Osteocyte (in vitro differentiated cells): ENCODE data around the gene PSRC1. TPM values are rescaled to one million over a fixed set of nuclear protein-coding genes. Genes with fewer than 3 reads are reported as not detected.
A peak's percentile ranks its signal among the peaks of the same experiment; 100 is the strongest.

Experiments used
- DNase-seq: peaks from one replicate; pipeline ENCODE4 v3.0.0; 2021; ENCODE audit warnings: mixed read lengths; ENCODE audit not compliant: unreplicated experiment; ENCODE audit errors: extremely low spot score
- H3K27ac Mint-ChIP-seq: one replicate; pipeline ENCODE4 v1.8.0; 2021; ENCODE audit warnings: mild to moderate bottlenecking, mixed read lengths; ENCODE audit not compliant: unreplicated experiment
- H3K27me3 Mint-ChIP-seq: one replicate; pipeline ENCODE4 v1.8.0; 2021; ENCODE audit warnings: mixed read lengths; ENCODE audit not compliant: unreplicated experiment
- H3K36me3 Mint-ChIP-seq: one replicate; pipeline ENCODE4 v1.8.0; 2021; ENCODE audit warnings: mixed read lengths; ENCODE audit not compliant: unreplicated experiment
- H3K4me1 Mint-ChIP-seq: one replicate; pipeline ENCODE4 v1.8.0; 2021; ENCODE audit warnings: mixed read lengths; ENCODE audit not compliant: unreplicated experiment
- H3K4me3 Mint-ChIP-seq: one replicate; pipeline ENCODE4 v1.8.0; 2021; ENCODE audit warnings: mild to moderate bottlenecking, moderate library complexity, mixed read lengths; ENCODE audit not compliant: unreplicated experiment
- H3K9me3 Mint-ChIP-seq: one replicate; pipeline ENCODE4 v1.8.0; 2021; ENCODE audit warnings: mixed read lengths; ENCODE audit not compliant: unreplicated experiment
- CTCF ChIP-seq: fragments of 200-600 bp; sonication (generic); IDR thresholded peaks from 2 replicates; pipeline ENCODE4 v1.5.0; 2021; ENCODE audit warnings: antibody characterized with exemption, mild to moderate bottlenecking, moderate library complexity
- total RNA-seq: library from RNA; stranded (reverse); gene quantifications from 2 replicates; pipeline ENCODE4 v1.2.1, GENCODE V29; 2021

The PSRC1 gene
- total RNA-seq, 1 donor from 2014 or later, result 9.3 TPM

GRCh38 chr1:109275706-109276345, 7.1 kb downstream of the PSRC1 start:
- Mint-ChIP-seq H3K4me1 (peaks cover 36% of the 10 kb centered on the region), H3K4me3 (peak overlapping the region; percentile 52), H3K27ac (peak overlapping the region; percentile 87), H3K27me3 (no peaks in the 10 kb centered on the region), H3K9me3 (no peaks in the 10 kb centered on the region), H3K36me3 (no peaks in the 10 kb centered on the region)
- TF ChIP-seq CTCF, result no peak
- DNase-seq, result no peak

GRCh38 chr1:109274533-109275476, 8.1 kb downstream of the PSRC1 start:
- H3K27me3 Mint-ChIP-seq, result no peaks in the 10 kb centered on the region
- DNase-seq, result peak; percentile 86
- peaks cover 1% of the 10 kb centered on the region for H3K36me3 Mint-ChIP-seq
- H3K4me1 Mint-ChIP-seq, result peaks cover 36% of the 10 kb centered on the region
- H3K27ac Mint-ChIP-seq, result peak overlapping the region; percentile 87
- no peak for TF ChIP-seq CTCF
- no peaks in the 10 kb centered on the region for H3K9me3 Mint-ChIP-seq
- H3K4me3 Mint-ChIP-seq, result peak overlapping the region; percentile 52

GRCh38 chr1:109273570-109274288, 9.2 kb downstream of the PSRC1 start:
- no peak for DNase-seq

GRCh38 chr1:109272831-109273547, 10.0 kb downstream of the PSRC1 start:
- Mint-ChIP-seq H3K4me1 (peaks cover 36% of the 10 kb centered on the region), H3K27ac (no peak overlapping the region)

More at GRCh38 chr1:109273570-109274288, 9.2 kb downstream of the PSRC1 start:
- peak overlapping the region; percentile 87 for H3K27ac Mint-ChIP-seq
- H3K4me1 Mint-ChIP-seq, result peaks cover 36% of the 10 kb centered on the region
- no peak overlapping the region for H3K4me3 Mint-ChIP-seq
- H3K27me3 Mint-ChIP-seq, result no peaks in the 10 kb centered on the region
- TF ChIP-seq CTCF, result no peak
- H3K9me3 Mint-ChIP-seq, result no peaks in the 10 kb centered on the region
- peaks cover 1% of the 10 kb centered on the region for H3K36me3 Mint-ChIP-seq

More at GRCh38 chr1:109272831-109273547, 10.0 kb downstream of the PSRC1 start:
- Mint-ChIP-seq H3K36me3 (peaks cover 3% of the 10 kb centered on the region), H3K4me3 (no peak overlapping the region), H3K27me3 (no peaks in the 10 kb centered on the region), H3K9me3 (no peaks in the 10 kb centered on the region)
- TF ChIP-seq CTCF, result no peak
- no peak for DNase-seq
